ENCODE results near the gene ATG10. TPM values are rescaled to one million over a fixed set of nuclear protein-coding genes. Genes with fewer than 3 reads are reported as not detected.

ATG10 gene
- total RNA-seq, 1 experiment from 2014 or later = 7.6 TPM

DNA sequence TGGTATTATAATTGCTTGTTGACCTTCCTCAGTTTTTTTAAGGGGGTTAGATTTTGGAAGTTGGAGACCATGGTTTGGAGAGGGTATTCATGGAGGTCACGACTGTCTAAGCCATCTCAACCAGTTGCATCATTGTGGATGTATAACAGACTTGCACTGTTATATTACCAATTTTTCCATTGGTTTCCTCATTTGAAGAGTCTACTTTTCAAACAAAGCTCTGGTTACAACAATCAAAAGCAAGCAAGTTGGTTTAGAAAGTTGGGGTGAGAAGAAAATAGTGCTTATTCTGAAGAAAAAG, 203.0 kb downstream of the ATG10 start:
- DNase-seq = no peak
- H4K20me1 ChIP-seq (ENCODE audit: control insufficient read depth, insufficient read depth, insufficient read length) = no peaks in the 10 kb centered on the region
- no peak overlapping the region for H2BK12ac ChIP-seq (ENCODE audit: insufficient read length, low read depth, low read length)
- H4K8ac ChIP-seq (replicated peaks; ENCODE audit: insufficient read length, low read depth, low read length) = no peak overlapping the region
- H4K91ac ChIP-seq (ENCODE audit: insufficient read length, low read depth, low read length) = no peak overlapping the region
- no peak overlapping the region for H2BK120ac ChIP-seq (ENCODE audit: low read depth, low read length, poor library complexity, severe bottlenecking)
- H3T11ph ChIP-seq (ENCODE audit: low read length) = no peak overlapping the region
- no peak overlapping the region for H3K18ac ChIP-seq (ENCODE audit: insufficient read length, low read depth, low read length)
- no peak overlapping the region for H3K27ac ChIP-seq (ENCODE audit: insufficient read length, low read depth, low read length)
- no peaks in the 10 kb centered on the region for H3K9me3 Mint-ChIP-seq
- H3K14ac ChIP-seq (ENCODE audit: insufficient read depth, low read length) = no peak overlapping the region
- H4K5ac ChIP-seq (ENCODE audit: insufficient read length, low read depth, low read length) = no peak overlapping the region
- H3K9ac ChIP-seq (ENCODE audit: extremely low read depth, insufficient read length, low read length) = no peak overlapping the region
- no peak overlapping the region for H3K4me3 Mint-ChIP-seq
- H3K23me2 ChIP-seq (ENCODE audit: insufficient read length, low read depth, low read length, poor library complexity, severe bottlenecking) = no peaks in the 10 kb centered on the region
- H3K4me2 ChIP-seq (ENCODE audit: insufficient read depth, insufficient read length, low read length) = no peak overlapping the region
- H2AFZ ChIP-seq (ENCODE audit: low read length) = no peak overlapping the region
- no peak overlapping the region for H2BK20ac ChIP-seq (ENCODE audit: low read depth, low read length, poor library complexity, severe bottlenecking)
- H2AK5ac ChIP-seq (ENCODE audit: insufficient read length, low read length) = no peak overlapping the region
- H3K36me3 Mint-ChIP-seq (ENCODE audit: insufficient read depth in 1 of 3, low read depth in 3 of 3) = peaks cover 0 to 4% (median 0%) of the 10 kb centered on the region in 3 experiments; a peak in 1 of 7 replicates
- no peaks in the 10 kb centered on the region for H3K79me1 ChIP-seq (ENCODE audit: insufficient read depth, low read depth, low read length, poor library complexity, severe bottlenecking)
- no peaks in the 10 kb centered on the region for H3K9me3 ChIP-seq (ENCODE audit: control insufficient read depth, low read depth, low read length)
- TF ChIP-seq, protein P1, sequence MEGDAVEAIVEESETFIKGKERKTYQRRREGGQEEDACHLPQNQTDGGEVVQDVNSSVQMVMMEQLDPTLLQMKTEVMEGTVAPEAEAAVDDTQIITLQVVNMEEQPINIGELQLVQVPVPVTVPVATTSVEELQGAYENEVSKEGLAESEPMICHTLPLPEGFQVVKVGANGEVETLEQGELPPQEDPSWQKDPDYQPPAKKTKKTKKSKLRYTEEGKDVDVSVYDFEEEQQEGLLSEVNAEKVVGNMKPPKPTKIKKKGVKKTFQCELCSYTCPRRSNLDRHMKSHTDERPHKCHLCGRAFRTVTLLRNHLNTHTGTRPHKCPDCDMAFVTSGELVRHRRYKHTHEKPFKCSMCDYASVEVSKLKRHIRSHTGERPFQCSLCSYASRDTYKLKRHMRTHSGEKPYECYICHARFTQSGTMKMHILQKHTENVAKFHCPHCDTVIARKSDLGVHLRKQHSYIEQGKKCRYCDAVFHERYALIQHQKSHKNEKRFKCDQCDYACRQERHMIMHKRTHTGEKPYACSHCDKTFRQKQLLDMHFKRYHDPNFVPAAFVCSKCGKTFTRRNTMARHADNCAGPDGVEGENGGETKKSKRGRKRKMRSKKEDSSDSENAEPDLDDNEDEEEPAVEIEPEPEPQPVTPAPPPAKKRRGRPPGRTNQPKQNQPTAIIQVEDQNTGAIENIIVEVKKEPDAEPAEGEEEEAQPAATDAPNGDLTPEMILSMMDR (conservative IDR thresholded peaks at IDR 0.05) = peak; percentile 12; the same call in 1 of the 3 replicates
- no peak overlapping the region for H3K23ac ChIP-seq (ENCODE audit: insufficient read length, low read depth, low read length)
- H3K27me3 ChIP-seq (ENCODE audit: insufficient read depth, low read length) = no peaks in the 10 kb centered on the region
- H2BK15ac ChIP-seq (ENCODE audit: low read depth, low read length) = no peak overlapping the region
- H3K4me1 Mint-ChIP-seq = peaks cover 2 to 3% of the 10 kb centered on the region in 2 experiments; a peak in 3 of 4 replicates
- no peaks in the 10 kb centered on the region for H3K27me3 Mint-ChIP-seq (ENCODE audit: low read depth)
- no peak overlapping the region for H3K56ac ChIP-seq (ENCODE audit: insufficient read length, low read depth, low read length)
- no CpG with 5 or more reads among the region's 1 CpG for WGBS (ENCODE audit: extremely low coverage, insufficient read length, low lambda C conversion rate)
- no peak overlapping the region for H2BK5ac ChIP-seq (ENCODE audit: insufficient read length, low read length)
- H3K27ac Mint-ChIP-seq = no peak overlapping the region
- H3K79me2 ChIP-seq (ENCODE audit: insufficient read depth, low read length) = no peaks in the 10 kb centered on the region
- no peaks in the 10 kb centered on the region for H3K4me1 ChIP-seq (ENCODE audit: insufficient read depth, low read length)
- no peak overlapping the region for H3K4ac ChIP-seq (ENCODE audit: low read depth, low read length)

Measured in H9 (cell line).